GM12801 (cell line): ENCODE results near the gene KMO.

Experiments
- TF ChIP-seq, protein P1 (sequence below): IDR thresholded peaks from one replicate; pipeline ENCODE4 v1.5.1; 2011; ENCODE audit warnings: control low read depth; ENCODE audit not compliant: insufficient read length; ENCODE audit errors: extremely low read depth

KMO gene

DNA sequence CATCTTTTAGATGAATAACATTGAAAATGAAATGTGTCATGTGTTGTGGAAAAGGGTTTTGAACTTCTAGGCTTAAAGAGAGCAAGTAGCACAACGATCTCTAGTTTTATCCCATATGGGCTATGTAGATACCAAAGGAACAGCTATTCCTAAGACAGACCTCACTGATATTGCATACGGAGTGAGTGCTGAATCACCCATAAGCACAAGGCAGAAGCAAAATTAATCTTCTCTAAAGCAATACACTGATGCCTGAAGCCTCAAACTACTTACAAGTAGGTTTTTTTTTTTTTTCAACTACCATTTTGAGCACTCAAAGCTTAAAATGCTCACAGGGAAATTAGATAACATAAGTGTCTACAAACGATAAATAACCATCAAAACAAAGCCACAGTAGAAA lies 5.0 kb upstream of the KMO start:
- TF ChIP-seq, protein P1, sequence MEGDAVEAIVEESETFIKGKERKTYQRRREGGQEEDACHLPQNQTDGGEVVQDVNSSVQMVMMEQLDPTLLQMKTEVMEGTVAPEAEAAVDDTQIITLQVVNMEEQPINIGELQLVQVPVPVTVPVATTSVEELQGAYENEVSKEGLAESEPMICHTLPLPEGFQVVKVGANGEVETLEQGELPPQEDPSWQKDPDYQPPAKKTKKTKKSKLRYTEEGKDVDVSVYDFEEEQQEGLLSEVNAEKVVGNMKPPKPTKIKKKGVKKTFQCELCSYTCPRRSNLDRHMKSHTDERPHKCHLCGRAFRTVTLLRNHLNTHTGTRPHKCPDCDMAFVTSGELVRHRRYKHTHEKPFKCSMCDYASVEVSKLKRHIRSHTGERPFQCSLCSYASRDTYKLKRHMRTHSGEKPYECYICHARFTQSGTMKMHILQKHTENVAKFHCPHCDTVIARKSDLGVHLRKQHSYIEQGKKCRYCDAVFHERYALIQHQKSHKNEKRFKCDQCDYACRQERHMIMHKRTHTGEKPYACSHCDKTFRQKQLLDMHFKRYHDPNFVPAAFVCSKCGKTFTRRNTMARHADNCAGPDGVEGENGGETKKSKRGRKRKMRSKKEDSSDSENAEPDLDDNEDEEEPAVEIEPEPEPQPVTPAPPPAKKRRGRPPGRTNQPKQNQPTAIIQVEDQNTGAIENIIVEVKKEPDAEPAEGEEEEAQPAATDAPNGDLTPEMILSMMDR, result no peak

- TF ChIP-seq, protein P1, result no peak
These were observed 700 bp upstream of the KMO start for GRCh38 chr1:241531195-241532161.

DNA sequence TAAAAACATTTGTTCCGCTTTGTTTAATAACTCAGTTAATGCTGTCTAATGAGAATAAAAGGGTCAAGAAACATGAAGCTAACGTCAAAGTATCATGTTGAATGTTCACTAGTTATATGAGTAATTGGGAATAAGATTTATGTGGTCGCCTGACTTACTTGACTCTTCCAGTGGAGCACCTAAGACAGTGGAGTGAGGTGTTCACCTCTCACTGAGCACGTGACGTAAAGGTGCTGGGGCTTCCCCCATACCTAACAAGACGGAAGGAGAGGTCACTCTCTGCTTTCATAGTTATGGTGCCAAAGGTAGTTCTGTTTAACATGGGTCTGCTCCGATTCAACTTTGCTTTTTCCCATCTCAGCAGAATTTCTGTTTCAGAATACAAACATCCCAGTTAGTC lies 686 bp downstream of the KMO start:
- TF ChIP-seq, protein P1, result no peak

- TF ChIP-seq, protein P1, result no peak
These were observed 1.3 kb downstream of the KMO start for GRCh38 chr1:241533326-241534115.

DNA sequence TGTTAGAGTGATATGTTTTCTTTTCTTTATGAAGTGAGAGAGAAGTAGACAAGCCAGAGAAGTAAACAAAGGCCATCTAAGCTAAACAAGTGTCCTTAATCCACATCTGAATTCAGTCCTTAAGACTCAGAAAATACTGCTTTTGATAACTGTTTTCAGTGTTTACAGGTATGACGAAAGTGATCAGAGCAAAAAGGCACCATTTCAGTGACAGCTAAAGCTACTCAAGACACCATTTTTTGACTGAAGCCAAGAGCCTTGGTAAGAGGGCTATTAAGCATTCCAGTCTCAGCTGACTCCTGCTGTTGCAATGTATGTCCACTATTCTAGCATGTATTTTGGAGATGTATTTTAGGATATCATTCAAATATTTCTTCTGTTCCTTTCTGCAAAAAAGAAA lies 4.1 kb downstream of the KMO start:
- TF ChIP-seq, protein P1, result no peak

- TF ChIP-seq, protein P1, result no peak
These were observed 4.8 kb downstream of the KMO start for GRCh38 chr1:241536969-241537368.

DNA sequence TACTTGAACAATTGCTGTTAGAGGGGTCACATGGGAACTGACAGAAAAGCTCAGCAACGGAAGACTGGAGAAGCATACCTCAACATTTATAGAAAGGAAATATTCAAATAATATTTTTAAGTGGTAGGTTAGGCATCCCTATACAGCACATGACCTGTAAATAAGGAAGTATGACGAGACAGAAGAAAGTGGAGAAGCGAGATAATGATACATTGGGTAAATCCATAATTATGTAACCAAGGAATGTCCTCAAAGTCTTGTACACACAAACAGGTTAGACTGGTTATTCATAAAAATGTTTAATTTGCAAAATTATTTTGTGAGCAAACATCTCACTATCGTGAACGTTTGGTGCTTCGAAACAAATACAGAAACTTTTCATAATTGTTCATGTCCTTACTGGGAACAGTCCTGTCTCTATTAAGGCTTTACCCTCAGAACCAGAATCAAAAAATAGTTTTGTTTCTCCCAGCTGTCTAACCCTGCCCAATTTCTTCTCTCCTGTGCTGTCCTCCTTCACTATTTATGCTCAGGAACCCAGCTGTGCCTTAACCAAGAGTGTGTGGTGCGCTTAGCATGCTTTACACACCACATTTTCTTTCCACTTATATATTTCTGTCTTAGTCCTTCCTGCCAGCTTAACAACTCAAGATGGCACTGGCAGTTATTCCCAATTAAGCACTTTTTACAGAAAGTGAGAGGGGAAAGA lies 10.2 kb downstream of the KMO start:
- TF ChIP-seq, protein P1, result no peak
